GM21381 (cell line): Measurements from ENCODE around the gene IQSEC3.

ENCODE experiments used
- ATAC-seq: cut with Tn5 transposase; IDR thresholded peaks from one replicate; pipeline ENCODE4 v1.9.1; 2021; ENCODE audit warnings: mild to moderate bottlenecking, moderate library complexity; ENCODE audit not compliant: unreplicated experiment

The IQSEC3 gene

DNA sequence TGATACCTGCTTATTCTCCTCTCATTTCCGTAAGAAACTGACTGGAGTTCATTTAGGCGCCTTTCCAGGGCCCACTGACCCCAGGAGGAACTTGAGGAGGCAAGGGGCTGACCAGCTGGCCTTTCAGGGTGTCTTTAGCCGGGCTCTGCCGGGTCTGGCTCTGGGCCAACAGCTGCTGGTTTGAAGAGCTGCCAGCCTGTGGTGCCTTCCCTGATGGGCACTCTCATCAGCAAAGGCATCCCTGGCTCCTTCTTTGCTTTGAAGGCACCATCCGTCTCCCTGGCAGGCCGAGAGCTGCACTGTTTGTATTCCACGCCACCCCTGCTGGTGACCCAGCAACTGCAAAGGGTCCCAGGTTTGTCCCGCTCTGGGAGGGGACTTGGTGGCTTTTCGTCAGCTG lies 42.0 kb downstream of the IQSEC3 start:
- no peak for ATAC-seq

DNA sequence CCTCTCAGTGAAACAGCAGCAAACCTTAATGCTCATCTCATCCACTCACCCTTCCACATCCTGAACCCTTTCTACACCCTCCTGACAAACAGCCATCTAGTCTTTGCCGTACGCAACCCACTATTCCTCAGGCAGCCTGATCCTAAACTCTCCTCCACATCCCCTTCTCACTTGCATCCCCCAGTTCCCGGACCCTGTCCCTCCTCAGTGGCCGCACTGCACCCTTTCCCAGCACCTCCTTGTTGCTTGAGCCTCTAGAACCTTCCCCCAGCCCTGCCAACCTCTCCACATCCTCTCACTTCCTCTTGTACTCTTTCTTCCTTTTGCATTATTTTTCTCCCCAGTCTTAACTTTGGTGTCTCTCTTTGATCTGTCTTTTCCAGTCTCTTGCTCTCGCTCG lies 42.9 kb downstream of the IQSEC3 start:
- no peak for ATAC-seq

DNA sequence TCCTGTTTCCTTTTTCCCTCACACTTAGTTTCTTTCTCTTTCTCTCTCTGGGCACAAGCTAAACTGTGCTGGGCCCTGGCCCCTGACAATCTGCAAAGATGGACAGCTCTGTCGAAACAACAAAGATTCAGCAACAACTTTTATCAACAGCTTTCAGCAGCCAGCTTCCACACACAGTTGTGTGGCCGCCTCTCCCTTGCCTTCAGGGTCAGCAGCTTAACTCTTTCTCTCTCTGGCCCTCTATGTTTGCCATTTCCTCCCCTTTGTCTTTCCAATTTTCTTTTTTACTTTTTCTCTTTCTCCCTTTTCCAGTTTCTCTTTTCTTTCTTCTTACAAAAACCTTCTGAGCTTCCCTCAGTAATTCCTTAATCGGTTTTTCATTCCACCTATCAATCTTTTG lies 43.3 kb downstream of the IQSEC3 start:
- ATAC-seq = no peak

DNA sequence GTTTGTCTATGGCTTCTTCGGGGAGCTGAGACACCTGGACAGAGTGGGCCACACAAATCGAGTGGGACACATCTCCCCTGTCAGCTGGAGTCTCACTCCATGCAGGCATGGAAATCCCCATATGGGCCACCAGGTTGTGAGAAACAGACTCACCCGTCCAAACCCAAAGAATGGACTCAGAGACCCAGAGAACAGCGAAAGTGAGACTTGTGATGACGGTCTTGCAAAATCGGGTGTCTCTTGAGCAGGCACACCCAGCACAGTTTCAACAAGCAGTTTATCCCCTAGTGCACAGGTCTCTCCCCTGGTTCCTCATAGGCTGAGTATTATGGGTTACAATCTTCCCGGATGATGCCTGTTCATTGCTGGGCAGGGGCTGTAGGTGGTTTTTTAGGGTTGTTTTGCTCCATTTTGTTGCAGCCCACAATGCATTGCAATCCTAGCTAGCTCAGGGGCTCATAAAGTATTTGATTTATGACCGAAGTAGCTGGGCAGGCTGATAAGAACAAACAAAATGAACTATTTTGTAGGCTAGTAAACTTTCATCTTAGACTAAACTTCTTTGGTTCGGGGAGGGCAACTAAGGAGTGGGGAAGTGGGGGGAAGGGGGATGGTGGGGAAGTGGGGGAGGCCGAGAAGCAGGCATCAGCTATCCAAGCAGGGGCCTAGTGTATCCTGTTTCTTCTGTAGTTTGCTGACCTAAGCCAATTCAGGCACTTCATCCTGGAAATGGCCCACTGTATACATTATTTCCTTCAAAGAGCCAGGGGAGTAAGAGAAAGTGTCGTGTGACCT lies 45.3 kb downstream of the IQSEC3 start:
- no peak for ATAC-seq

DNA sequence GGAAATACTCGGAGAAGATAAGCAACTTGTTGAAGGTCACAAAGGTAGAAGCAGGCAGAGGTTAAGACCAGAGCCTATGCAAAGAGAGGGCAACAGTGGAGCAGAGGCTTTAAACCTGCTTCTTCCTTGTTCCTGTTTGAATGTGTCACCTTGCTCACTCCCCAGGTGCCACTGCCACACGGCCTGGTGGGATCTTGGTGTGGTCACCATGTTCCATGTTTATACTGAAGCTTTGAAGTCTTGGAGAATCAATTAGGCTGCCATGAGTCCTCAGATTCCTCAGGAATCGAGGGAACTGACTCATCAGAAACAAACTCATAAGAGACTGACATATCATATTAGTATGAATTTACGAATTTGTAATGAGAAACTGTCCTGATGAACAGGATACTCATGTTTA lies 46.8 kb downstream of the IQSEC3 start:
- no peak for ATAC-seq

DNA sequence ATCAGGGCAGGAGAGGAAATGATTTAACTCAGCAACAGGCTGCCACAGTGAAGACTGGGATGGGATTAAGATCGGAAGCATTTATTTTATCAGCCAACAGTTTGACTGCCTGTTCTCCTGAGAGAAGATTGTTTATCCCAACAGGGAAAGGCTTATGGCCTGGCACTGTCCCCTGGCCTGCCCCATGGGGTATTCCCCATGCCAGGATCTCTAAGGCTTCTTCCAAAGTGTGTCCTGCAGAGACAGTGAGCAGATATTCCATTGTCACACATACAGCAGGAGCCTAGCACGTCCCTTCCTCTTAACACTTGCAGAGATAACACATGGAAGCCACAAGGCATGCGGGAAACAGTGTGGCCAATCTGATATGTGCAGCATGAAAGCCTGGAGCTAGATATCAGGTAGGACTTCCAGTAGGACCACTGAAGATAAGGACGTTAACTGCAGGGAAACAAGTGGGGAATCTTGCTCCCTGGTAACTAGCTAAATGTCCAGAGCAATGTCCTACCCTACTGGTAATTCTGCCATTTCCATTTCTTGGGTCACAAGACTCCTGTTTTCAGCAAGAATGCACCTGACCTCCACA lies 48.2 kb downstream of the IQSEC3 start:
- no peak for ATAC-seq

DNA sequence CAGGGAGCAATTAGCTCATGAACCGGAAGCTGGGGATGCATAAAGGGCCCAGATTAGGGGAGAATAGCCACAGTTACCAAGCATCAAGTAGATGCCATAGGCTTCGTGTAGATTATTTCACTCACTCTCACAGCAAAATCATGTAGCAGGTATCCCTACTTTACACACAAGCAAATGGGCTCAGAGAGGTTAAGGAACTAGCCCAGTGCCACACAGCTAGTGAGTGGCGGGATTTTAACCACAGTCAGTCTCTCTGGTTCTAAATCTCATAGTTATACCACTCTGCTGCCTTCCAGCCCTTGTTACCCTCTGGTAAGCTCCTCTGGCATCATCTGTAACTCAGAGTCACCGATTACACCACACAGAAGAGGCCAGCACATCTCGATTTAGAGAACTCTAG lies 49.0 kb downstream of the IQSEC3 start:
- ATAC-seq = no peak

DNA sequence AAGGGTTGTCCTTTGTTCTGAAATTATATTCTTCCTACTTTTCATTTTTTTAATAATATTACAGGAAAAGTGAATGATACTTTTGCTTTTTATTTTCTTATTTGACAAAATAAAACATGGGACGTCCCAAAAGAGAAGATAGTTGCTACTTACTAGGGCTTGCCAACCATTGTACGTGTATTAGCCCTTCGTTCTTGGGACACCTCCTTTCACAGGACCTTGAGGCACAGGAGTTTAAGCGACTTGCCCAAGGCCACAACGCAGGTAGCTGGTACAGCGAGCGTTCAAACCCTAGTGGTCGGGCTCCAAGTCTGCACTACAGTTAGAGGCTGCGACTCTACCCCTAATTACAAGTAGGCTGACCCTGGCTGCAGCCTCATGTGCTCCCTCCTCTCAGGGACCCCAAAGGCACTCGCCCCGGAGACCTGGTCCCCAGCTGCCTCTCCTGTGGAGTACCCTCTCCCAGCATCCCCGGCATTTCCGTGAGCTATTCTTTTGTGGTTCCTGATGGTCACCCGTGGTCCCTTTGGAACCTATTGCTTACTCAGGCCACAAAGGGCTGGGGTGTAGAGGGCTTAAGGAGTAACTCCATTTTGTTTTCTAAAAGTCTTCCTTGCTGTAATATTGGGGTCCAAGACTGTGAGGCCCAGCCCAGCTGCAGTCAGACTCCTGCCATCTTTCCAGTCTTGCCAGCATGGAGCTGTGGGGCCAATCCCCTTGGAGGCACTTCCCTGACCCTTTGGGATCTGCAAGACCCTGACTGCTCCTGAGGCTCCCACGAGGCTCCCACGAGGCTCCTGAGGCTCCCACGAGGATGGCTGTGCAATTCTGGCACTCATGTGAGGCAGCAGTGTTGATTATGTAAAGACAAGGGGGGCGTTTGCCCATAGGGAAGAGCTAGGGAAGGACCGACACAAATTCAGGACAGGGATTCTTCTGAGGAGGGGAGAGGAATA lies 49.7 kb downstream of the IQSEC3 start:
- ATAC-seq = no peak

DNA sequence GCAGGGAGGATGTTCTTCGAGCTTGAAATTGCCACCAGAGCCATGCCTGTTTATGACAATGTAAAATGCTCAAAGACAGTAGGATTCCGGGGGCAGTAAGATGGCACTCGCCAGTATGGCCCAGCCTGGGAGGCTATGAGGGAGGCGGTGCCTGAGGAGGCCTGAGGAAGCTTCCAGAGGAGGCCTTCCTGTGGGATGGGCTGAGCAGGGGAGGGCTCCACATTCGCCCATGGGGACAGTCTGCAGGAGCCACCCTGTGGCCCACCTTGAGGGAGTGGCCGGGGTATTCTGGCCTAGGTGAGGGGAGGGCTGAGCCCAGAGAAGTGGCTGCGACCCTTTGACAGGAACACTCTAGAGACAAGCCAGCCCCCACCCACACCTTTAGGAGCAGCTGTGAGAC lies 50.7 kb downstream of the IQSEC3 start:
- ATAC-seq = no peak

DNA sequence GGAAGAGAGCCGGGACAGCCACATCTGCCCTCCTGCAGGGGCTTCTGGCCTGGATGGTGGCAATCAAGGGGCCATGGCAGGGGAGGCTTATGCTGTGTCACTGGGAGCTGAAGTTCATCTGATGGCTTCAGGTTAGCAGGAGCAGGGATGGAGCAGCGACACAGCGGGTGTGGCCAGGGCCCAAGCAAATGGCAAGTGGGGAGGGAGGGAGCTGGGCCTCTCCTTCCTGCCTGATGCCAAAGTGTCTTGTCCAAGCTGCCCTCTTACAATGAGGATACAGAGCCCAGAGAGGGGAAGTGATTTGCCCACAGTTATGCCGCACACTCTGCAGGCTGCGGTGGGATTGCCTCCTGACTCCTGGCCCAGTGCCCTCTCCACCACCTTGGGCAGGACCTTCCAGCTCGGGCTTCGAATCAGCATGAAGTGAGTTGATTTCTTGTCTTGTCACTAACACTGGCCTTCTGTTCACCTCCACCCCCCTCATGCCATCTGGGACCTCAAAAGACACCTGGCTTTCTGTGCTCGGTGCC lies 51.3 kb downstream of the IQSEC3 start:
- ATAC-seq = no peak

DNA sequence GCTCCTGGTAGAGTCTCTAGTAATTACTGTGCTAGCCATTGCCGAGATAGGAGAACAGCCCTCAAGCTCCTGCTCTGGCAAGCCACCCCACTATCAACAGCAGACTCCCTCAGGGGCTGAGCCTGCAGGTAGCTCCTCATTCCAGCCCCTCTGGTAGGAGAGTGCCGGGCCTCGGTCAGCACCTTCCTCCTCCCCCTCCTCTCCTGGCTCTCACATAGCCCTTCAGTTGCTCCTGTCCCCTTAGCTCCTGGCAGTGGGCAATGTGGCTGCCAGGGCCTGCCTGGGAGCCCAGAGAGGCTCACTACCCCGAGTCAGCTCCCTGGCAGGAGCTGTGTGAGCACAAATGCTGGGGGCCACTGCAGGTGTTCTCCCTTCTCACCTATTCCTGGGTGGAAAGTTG lies 52.0 kb downstream of the IQSEC3 start:
- ATAC-seq = no peak

DNA sequence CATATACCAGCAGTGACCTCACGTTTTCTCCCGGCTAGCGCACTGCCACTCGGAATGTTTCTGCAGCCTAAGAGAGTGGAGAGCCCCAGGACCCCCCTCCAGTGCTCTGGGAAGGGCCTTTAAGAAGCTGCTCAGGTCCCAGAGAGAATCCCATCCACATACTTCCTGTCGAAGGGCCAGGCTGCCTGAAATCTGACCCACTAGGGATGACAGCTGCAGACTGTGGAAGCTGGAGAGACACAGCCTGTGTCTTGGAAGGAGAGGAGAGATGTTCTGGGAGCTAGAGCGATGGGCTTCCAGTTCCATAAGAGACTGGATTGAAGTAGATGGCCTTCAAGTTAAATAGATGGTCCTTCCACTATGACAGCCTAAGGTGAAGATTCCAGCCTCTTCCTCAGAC lies 54.4 kb downstream of the IQSEC3 start:
- ATAC-seq = no peak

DNA sequence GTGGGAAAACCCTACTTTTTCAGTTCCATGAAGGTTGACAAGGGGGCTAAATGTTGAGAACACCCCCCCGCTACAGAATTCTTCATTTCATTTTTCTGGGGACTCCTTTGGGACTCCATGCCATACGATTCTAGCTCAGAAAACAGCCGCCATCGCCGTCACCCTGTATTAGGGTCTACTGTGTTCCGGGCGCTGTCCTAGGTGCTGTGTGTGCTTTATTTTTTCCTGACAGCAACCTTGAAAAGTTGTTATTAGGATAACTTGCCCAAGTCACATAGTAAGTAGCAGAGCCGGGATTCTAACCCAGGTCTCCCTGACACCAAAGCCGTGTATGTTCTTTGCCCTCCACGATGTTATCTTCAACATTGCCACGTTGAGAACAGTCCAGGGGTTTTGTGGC lies 55.1 kb downstream of the IQSEC3 start:
- ATAC-seq = no peak

DNA sequence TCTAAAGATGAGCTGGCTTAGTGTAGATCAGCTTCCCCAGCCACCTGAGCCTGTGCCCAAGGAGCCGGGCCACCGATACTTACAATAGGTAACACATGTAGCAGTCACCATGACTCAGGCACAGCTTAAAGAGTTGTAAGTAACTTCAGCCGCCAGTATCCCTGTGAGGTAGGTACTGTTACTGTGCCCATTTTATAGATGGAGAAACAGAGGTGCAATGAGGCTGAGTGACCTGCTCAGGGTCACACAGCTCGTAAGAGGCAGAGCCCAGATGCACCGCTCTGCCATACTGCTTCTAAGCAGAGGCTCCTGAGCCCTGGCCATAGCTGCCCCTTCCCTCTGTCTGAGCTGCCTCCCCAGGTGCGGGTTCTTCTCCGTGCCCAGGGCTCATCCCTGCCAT lies 58.5 kb downstream of the IQSEC3 start:
- no peak for ATAC-seq

DNA sequence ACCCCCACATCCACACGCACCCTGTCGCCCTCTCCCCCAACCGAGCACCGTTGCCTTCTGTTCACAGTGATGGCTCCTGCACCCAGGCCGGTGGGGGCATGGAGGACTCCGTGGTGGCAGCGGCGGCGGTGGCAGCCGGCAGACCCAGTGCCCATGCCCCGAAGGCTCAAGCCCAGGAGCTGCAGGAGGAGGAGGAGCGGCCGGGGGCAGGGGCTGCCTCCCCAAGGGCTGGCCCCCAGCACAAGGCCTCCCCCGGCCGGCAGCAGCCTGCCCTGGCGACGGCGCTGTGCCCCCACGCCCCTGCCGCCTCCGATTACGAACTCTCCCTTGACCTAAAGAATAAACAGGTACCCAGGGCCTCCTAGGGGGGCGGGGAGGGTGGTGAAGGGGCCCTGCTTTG lies 59.0 kb downstream of the IQSEC3 start:
- no peak for ATAC-seq

DNA sequence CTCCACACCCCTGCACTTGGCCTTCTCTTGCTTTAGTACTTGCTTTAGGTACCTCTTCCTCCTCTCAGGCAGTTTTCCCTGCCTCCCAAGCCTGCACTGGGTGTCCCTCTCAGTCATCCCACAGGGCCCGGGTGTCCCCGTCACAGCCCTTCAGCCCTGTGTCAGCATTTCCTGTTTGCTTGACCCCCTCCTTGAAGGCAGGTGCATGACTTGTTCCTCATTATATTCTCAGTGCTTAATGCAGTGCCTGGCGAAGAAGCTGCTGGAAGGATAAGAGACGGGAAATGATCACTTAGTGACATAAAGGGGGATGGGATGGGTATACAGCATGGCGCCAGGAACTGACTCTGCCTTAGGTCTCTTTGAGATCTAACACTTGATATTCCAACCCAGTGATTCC lies 61.5 kb downstream of the IQSEC3 start:
- ATAC-seq = no peak

DNA sequence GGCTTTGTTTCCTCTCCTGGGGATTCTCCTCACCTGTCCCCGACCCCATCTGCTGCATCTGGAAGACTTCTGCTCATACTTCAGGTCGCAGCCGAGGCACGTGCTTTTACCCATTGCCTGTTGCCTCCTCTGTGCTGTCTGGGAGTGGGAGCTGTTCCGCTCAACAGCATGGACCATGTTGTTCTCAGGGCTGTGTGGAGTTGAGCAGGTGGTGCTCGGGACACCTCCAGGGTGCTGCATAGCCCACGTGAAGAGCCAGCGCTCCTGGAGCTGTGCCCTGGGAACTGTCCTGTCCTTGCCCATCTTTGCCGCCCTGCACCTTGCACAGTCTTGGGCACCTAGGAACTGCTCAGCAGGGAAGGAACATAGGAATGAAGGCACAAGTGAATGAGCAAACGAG lies 62.4 kb downstream of the IQSEC3 start:
- ATAC-seq = no peak

DNA sequence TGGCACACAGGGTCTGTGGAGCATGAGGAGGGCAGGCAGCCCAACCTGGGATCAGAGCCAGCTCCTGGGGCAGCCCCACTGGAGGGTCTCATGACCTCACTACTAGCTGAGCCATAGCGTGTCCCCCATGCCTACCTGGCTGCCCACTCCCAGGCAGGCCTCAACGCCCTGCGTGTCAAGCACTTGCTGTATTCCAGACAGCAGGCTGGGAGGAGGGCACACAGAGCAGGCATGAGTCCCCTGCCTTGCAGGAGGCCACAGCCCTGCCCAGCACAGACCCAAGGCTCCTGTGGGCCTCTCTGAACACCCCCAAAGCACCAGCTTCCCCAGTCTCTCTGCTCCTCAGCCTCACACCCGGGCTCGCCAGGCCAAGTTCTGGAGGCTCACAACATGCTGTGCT lies 64.0 kb downstream of the IQSEC3 start:
- ATAC-seq = no peak

DNA sequence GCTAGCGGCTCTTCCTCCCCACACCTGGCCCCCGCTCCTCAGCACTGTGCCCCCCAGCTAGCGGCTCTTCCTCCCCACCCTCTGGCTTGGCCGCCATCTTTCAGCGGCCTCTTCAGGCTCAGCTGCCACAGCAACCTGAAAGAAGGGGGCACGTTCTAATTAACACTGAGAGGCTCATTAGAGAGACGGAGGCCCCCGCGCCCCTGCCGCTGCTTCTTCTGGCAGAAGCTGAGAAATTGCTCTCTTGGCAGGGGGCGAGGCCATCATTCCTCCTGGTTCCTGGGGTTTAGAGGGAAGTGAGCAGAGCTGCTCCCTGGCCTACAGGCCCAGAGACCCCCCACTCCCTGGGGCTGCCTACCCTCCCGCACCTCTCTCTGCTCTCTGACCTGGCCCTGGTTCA lies 64.4 kb downstream of the IQSEC3 start:
- no peak for ATAC-seq

DNA sequence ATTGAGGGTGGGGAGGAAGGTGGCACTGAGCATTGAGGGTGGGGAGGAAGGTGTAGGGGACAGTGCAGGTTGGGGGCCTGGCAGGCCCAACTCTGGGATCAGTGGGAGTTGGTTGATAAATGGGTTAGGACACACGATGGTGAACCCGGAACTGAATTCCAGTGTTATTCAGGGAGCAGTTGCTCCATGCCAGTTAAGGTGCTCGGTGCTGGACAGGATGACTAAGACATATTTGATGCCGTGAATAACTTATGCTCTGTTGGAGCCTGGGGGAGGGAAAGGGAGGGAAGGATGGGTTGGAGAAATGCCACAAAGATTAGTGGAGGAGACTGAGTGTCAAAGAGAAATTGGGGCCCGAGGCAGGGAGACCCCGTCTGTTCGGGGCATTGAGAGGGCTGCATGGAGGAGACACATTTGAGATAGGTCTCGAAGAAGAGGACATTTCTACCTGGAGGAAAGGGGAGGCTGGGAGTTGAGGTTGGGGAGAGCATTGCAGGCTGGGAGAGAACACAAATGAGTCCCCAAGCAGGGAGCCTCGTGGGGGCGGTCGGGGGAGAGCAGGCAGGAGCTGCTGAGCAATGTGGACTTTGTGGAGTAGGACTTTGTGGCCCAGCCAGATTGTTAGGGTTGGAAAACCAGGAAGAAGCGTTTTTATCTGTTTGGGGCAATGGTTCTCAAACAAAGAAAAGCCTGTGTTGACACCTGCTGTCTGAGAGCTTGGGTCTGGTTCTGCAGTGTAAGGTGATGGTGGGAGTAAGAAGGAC lies 65.3 kb downstream of the IQSEC3 start:
- ATAC-seq = no peak
